Naive B cell (primary cell): ENCODE measurements around the gene SMIM23. TPM values are rescaled to one million over a fixed set of nuclear protein-coding genes. Genes with fewer than 3 reads are reported as not detected.
A peak's percentile ranks its signal among the peaks of the same experiment; 100 is the strongest.

Experiments
- ATAC-seq, 2 donors: fragments of 150-1000 bp; cut with Tn5 transposase; 2 replicates each; pipeline ENCODE4 v1.10.0; 2021; ENCODE audit warnings: low read depth in 2 of 2, mild to moderate bottlenecking in 2 of 2, moderate library complexity in 2 of 2
- DNase-seq: peaks from one replicate; pipeline ENCODE4 v3.0.0; 2022
- H3K27ac Mint-ChIP-seq, 6 donors: one replicate each; pipeline ENCODE4 v1.8.0; 2020 to 2022; ENCODE audit warnings: mild to moderate bottlenecking in 6 of 6, mixed read lengths in 6 of 6, moderate library complexity in 5 of 6, inconsistent platforms in 2 of 6
- H3K27me3 Mint-ChIP-seq, 3 donors: one replicate each; pipeline ENCODE4 v1.8.0; 2021 to 2022; ENCODE audit warnings: mixed read lengths in 3 of 3, mild to moderate bottlenecking in 1 of 3
- H3K36me3 Mint-ChIP-seq, 2 donors: one replicate each; pipeline ENCODE4 v1.8.0; 2020 to 2022; ENCODE audit warnings: mixed read lengths in 2 of 2, inconsistent platforms in 1 of 2, mild to moderate bottlenecking in 1 of 2
- H3K4me1 Mint-ChIP-seq, 3 donors: one replicate each; pipeline ENCODE4 v1.8.0; 2020 to 2022; ENCODE audit warnings: mixed read lengths in 3 of 3, inconsistent platforms in 1 of 3, mild to moderate bottlenecking in 1 of 3, moderate library complexity in 1 of 3
- H3K4me3 Mint-ChIP-seq, 8 donors: one replicate each; pipeline ENCODE4 v1.8.0; 2020 to 2022; ENCODE audit warnings: mild to moderate bottlenecking in 8 of 8, mixed read lengths in 8 of 8, moderate library complexity in 8 of 8, inconsistent platforms in 2 of 8
- H3K9me3 Mint-ChIP-seq, 7 donors: one replicate each; pipeline ENCODE4 v1.8.0; 2020 to 2022; ENCODE audit warnings: mixed read lengths in 7 of 7, mild to moderate bottlenecking in 5 of 7, inconsistent platforms in 2 of 7, moderate library complexity in 1 of 7
- polyA plus RNA-seq, 6 donors: library from polyadenylated mRNA; unstranded; fragments of 300-500 nt; fragmentation: Illumina TruSeq; gene quantifications; one replicate each; pipeline ENCODE4 v1.2.3, GENCODE V29; 2021; ENCODE audit warnings: low read depth in 6 of 6

Gene SMIM23
- polyA plus RNA-seq, 6 donors from 2014 or later = not detected

DNA sequence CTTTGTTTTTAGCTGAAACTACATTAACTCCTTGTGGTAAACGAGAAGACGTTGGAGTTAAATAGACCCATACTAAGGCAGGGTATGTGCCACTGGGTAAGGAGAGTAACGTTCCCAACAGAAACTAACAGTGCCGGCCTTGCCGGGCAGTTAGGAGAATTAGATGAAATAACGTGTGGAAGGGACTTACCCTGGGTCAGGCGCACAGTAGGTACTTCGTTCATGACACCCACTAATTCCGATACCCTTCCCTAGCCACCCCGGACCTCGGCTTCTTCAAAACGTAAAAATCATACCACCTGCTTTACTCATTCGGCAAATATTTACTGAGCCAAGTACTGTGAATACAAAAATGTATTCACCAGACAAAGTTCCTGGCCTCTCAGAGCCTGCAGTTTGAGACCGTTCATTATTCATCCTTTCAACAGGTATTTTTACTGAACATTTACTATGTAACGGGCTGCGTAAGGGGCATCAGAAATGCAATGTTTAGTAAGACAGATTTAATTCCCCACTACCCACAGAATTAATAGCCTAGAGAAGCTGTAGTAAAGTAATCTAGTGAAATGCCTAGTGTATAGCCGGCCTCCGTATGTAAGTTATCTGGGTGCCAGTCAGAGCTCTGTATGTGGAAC, 3.2 kb upstream of the SMIM23 start:
- ATAC-seq (no peak), DNase-seq (no peak)
- Mint-ChIP-seq H3K4me3 (no peak overlapping the region), H3K27ac (no peak overlapping the region), H3K36me3 (no peaks in the 10 kb centered on the region), H3K27me3 (peaks cover 9 to 11% (median 9%) of the 10 kb centered on the region in 3 donors), H3K4me1 (no peaks in the 10 kb centered on the region), H3K9me3 (peaks cover 0 to 11% (median 3%) of the 10 kb centered on the region in 7 donors)

GRCh38 chr5:171783051-171783450, 2.6 kb upstream of the SMIM23 start:
- Mint-ChIP-seq H3K9me3 (peaks cover 0 to 11% (median 3%) of the 10 kb centered on the region in 7 donors), H3K4me3 (no peak overlapping the region), H3K36me3 (no peaks in the 10 kb centered on the region), H3K27me3 (peaks cover 9 to 11% (median 9%) of the 10 kb centered on the region in 3 donors), H3K4me1 (no peaks in the 10 kb centered on the region), H3K27ac (no peak overlapping the region)
- ATAC-seq (no peak), DNase-seq (no peak)

GRCh38 chr5:171789353-171789752, 3.7 kb downstream of the SMIM23 start:
- Mint-ChIP-seq H3K4me1 (no peaks in the 10 kb centered on the region), H3K9me3 (no peaks in the 10 kb centered on the region), H3K27ac (no peak overlapping the region), H3K27me3 (peaks cover 5 to 17% (median 15%) of the 10 kb centered on the region in 3 donors), H3K4me3 (no peak overlapping the region), H3K36me3 (no peaks in the 10 kb centered on the region)
- no peak for DNase-seq
- ATAC-seq = no peak

GRCh38 chr5:171790408-171790807, 4.8 kb downstream of the SMIM23 start:
- Mint-ChIP-seq H3K27ac (no peak overlapping the region), H3K9me3 (no peaks in the 10 kb centered on the region), H3K36me3 (no peaks in the 10 kb centered on the region)

DNA sequence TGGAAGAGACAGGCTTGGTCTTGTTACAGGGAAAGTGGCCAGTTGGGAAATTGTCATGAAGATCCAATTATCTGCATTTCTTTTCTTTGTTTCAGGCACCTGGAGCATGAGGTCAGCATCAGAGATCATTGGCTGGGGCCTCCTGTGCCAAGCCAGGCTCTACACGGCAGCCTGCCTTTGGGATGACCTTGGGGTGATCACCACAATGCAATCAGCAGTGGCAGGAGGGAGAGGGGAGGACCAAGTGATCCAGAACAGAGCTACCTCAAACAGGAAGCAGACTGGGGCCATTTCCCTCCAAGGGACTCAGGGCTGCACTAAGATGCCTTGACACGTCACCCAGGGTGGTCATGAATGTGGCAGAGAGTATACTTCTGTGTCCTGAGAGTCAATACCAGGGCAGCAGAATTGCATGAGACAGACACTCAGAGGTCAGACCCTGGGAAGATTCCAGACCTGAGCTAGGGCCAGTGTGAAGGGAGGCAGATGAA, 8.9 kb downstream of the SMIM23 start:
- Mint-ChIP-seq H3K4me3 (no peak overlapping the region), H3K9me3 (no peaks in the 10 kb centered on the region), H3K36me3 (no peaks in the 10 kb centered on the region), H3K4me1 (no peaks in the 10 kb centered on the region), H3K27me3 (peaks cover 0 to 17% (median 15%) of the 10 kb centered on the region in 3 donors), H3K27ac (peak overlapping the region in 1 of 6 donors; percentile 2)
- DNase-seq (no peak), ATAC-seq (no peak)

More at GRCh38 chr5:171790408-171790807, 4.8 kb downstream of the SMIM23 start:
- Mint-ChIP-seq H3K27me3 (peaks cover 0 to 17% (median 15%) of the 10 kb centered on the region in 3 donors), H3K4me3 (no peak overlapping the region), H3K4me1 (no peaks in the 10 kb centered on the region)
- ATAC-seq = no peak
- DNase-seq = no peak

DNA sequence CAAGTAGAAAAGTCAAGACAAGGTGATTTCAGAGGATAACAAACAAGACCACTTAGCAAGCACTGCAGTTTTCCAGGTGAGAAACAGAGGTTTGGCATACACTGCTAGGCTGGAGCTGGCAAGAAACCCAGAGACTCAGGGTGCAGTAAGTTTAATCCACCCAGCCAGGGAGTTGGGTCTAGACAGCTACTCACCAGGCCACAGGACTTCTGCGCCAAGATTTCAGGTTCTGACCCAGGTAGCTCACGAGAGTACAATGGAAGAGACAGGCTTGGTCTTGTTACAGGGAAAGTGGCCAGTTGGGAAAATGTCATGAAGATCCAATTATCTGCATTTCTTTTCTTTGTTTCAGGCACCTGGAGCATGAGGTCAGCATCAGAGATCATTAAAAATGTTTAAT, 9.8 kb downstream of the SMIM23 start:
- H3K9me3 Mint-ChIP-seq = no peaks in the 10 kb centered on the region
- H3K4me3 Mint-ChIP-seq = no peak overlapping the region
- H3K27ac Mint-ChIP-seq = no peak overlapping the region
- peaks cover 0 to 12% (median 12%) of the 10 kb centered on the region in 3 donors for H3K27me3 Mint-ChIP-seq
- no peak for ATAC-seq
- H3K4me1 Mint-ChIP-seq = no peaks in the 10 kb centered on the region
- no peak for DNase-seq
- H3K36me3 Mint-ChIP-seq = no peaks in the 10 kb centered on the region

GRCh38 chr5:171796436-171796835, 10.8 kb downstream of the SMIM23 start:
- Mint-ChIP-seq H3K36me3 (no peaks in the 10 kb centered on the region), H3K4me1 (no peaks in the 10 kb centered on the region), H3K27ac (no peak overlapping the region), H3K4me3 (no peak overlapping the region), H3K9me3 (no peaks in the 10 kb centered on the region), H3K27me3 (peaks cover 0 to 2% (median 2%) of the 10 kb centered on the region in 3 donors)
- DNase-seq (no peak), ATAC-seq (no peak)

DNA sequence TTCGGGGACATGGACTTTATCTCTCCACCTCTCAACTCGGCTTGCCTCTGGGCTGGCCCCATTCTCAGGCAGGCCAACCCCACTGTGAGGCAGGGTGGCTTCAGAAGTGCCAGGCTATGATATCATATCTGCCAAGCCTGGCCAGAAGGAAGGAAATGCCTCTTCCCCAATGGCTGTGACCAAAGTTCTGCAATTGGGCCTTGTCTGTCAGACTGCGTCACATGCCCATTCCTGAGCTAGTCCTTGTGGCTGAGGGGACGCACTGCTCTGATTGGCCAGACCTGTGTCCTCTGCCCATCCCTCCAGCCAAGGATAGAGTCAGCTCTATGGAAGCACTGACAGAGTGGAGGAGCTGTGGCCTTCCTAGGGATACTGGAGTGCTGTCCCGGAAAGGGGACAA, 11.9 kb downstream of the SMIM23 start:
- no peak for ATAC-seq
- H3K4me3 Mint-ChIP-seq = no peak overlapping the region

DNA sequence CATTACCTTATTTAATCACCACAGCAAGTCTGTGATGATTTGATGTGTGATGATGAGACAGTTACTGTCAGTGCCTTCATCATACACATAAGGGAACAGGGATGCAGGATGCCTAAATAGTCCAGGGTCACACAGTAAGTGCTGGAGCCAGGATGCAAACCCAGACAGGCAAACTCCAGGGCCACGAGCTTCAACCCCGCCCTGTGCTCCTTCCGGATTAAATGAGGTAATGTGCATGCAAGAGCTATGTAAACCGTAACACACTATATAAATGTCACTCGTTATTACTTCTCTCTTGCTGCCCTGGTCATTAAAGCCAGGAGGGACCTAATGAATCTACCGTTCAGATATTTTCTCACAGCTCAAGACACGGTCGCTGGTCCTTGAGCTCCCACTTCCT, 12.8 kb downstream of the SMIM23 start:
- no peak overlapping the region for H3K4me3 Mint-ChIP-seq
- H3K27me3 Mint-ChIP-seq = no peaks in the 10 kb centered on the region
- H3K9me3 Mint-ChIP-seq = no peaks in the 10 kb centered on the region
- no peak overlapping the region for H3K27ac Mint-ChIP-seq
- ATAC-seq (no peak), DNase-seq (no peak)
- no peaks in the 10 kb centered on the region for H3K4me1 Mint-ChIP-seq
- no peaks in the 10 kb centered on the region for H3K36me3 Mint-ChIP-seq

More for the DNA sequence above, 11.9 kb downstream of the SMIM23 start:
- DNase-seq = no peak
- H3K36me3 Mint-ChIP-seq = no peaks in the 10 kb centered on the region
- H3K27ac Mint-ChIP-seq = peak overlapping the region in 1 of 6 donors; percentile 38
- H3K4me1 Mint-ChIP-seq = no peaks in the 10 kb centered on the region
- no peaks in the 10 kb centered on the region for H3K9me3 Mint-ChIP-seq
- no peaks in the 10 kb centered on the region for H3K27me3 Mint-ChIP-seq

- ATAC-seq (no peak), DNase-seq (no peak)
- Mint-ChIP-seq H3K9me3 (no peaks in the 10 kb centered on the region), H3K4me1 (peaks cover 0 to 1% (median 0%) of the 10 kb centered on the region in 3 donors), H3K27me3 (peaks cover 5 to 25% (median 22%) of the 10 kb centered on the region in 3 donors), H3K27ac (peak overlapping the region in 1 of 6 donors; percentile 37), H3K36me3 (no peaks in the 10 kb centered on the region), H3K4me3 (no peak overlapping the region)
These were observed 16.2 kb downstream of the SMIM23 start for GRCh38 chr5:171801839-171802238.

DNA sequence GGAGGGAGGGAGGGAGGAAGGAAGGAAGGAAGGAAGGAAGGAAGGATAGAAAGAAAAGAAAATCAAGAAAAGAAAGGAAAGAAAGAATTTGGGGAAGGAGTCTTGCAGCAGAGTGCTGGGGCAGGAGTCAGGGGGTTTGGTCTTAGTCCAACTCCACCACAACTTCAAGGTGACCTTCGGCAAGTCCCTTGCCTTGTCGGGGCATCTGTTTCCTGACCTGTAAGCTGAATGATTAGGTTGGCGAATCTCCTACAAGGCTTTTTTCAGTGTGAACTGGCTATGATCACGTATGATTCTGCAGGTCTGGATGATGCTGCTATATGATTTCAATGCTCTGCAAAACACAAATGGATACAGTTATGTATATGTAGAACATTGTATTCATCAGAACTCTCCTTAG, 20.1 kb downstream of the SMIM23 start:
- H3K9me3 Mint-ChIP-seq = peaks cover 7 to 17% (median 9%) of the 10 kb centered on the region in 7 donors
- no peak for DNase-seq
- H3K4me3 Mint-ChIP-seq = no peak overlapping the region
- H3K4me1 Mint-ChIP-seq = peaks cover 0 to 8% (median 5%) of the 10 kb centered on the region in 3 donors
- H3K27me3 Mint-ChIP-seq = peaks cover 14 to 43% (median 39%) of the 10 kb centered on the region in 3 donors
- H3K36me3 Mint-ChIP-seq = peaks cover 8 to 18% of the 10 kb centered on the region in 2 donors
- no peak overlapping the region for H3K27ac Mint-ChIP-seq
- no peak for ATAC-seq

- Mint-ChIP-seq H3K27me3 (peaks cover 14 to 43% (median 39%) of the 10 kb centered on the region in 3 donors), H3K4me3 (peak overlapping the region in 3 of 8 donors; percentile 13 to 67 (median 24)), H3K36me3 (peaks cover 8 to 22% of the 10 kb centered on the region in 2 donors), H3K9me3 (peaks cover 8 to 25% (median 17%) of the 10 kb centered on the region in 7 donors), H3K4me1 (peaks cover 0 to 8% (median 5%) of the 10 kb centered on the region in 3 donors), H3K27ac (no peak overlapping the region)
- DNase-seq = no peak
- ATAC-seq = no peak
These were observed 21.5 kb downstream of the SMIM23 start for GRCh38 chr5:171806976-171807747.

- Mint-ChIP-seq H3K9me3 (peaks cover 8 to 30% (median 17%) of the 10 kb centered on the region in 7 donors), H3K4me3 (no peak overlapping the region), H3K36me3 (peaks cover 8 to 22% of the 10 kb centered on the region in 2 donors), H3K4me1 (peaks cover 0 to 8% (median 5%) of the 10 kb centered on the region in 3 donors), H3K27me3 (peaks cover 14 to 43% (median 39%) of the 10 kb centered on the region in 3 donors), H3K27ac (no peak overlapping the region)
- ATAC-seq = no peak
- no peak for DNase-seq
These were observed 22.8 kb downstream of the SMIM23 start for GRCh38 chr5:171808453-171808852.
